H9 (cell line): ENCODE measurements around the gene OR6B1. TPM values are rescaled to one million over a fixed set of nuclear protein-coding genes. Genes with fewer than 3 reads are reported as not detected.

Experiments used
- DNase-seq: peaks from one replicate; pipeline ENCODE4 v3.0.0-alpha.2; 2017
- H2AFZ ChIP-seq: one replicate; pipeline ENCODE4 v1.6.1; 2013; ENCODE audit warnings: mild to moderate bottlenecking, low read length, control low read depth, moderate library complexity
- H2AK5ac ChIP-seq: 2 replicates; pipeline ENCODE4 v1.6.1; 2013; ENCODE audit warnings: low read length, control low read depth, mixed read lengths; ENCODE audit not compliant: insufficient read length
- H2BK120ac ChIP-seq: one replicate; pipeline ENCODE4 v1.6.1; 2013; ENCODE audit warnings: low read depth, mild to moderate bottlenecking, low read length, control low read depth, inconsistent platforms; ENCODE audit not compliant: poor library complexity, severe bottlenecking
- H2BK12ac ChIP-seq: 2 replicates; pipeline ENCODE4 v1.6.1; 2013; ENCODE audit warnings: low read length, control low read depth, mixed read lengths, low read depth; ENCODE audit not compliant: insufficient read length
- H2BK15ac ChIP-seq: 2 replicates; pipeline ENCODE4 v1.6.1; 2013; ENCODE audit warnings: low read depth, low read length, control low read depth
- H2BK20ac ChIP-seq: one replicate; pipeline ENCODE4 v1.6.1; 2013; ENCODE audit warnings: low read depth, mild to moderate bottlenecking, low read length, control low read depth, inconsistent platforms; ENCODE audit not compliant: poor library complexity, severe bottlenecking
- H2BK5ac ChIP-seq: 2 replicates; pipeline ENCODE4 v1.6.1; 2013; ENCODE audit warnings: low read length, control low read depth, mixed read lengths; ENCODE audit not compliant: insufficient read length
- H3K14ac ChIP-seq: 2 replicates; pipeline ENCODE4 v1.6.1; 2013; ENCODE audit warnings: low read length, control low read depth; ENCODE audit not compliant: insufficient read depth
- H3K18ac ChIP-seq: 2 replicates; pipeline ENCODE4 v1.6.1; 2013; ENCODE audit warnings: low read depth, mild to moderate bottlenecking, mixed read lengths, low read length, control low read depth; ENCODE audit not compliant: insufficient read length
- H3K23ac ChIP-seq: 2 replicates; pipeline ENCODE4 v1.6.1; 2013; ENCODE audit warnings: low read length, control low read depth, mixed read lengths, low read depth; ENCODE audit not compliant: insufficient read length
- H3K23me2 ChIP-seq: 2 replicates; pipeline ENCODE4 v1.6.1; 2013; ENCODE audit warnings: low read depth, mild to moderate bottlenecking, mixed read lengths, low read length, control low read depth; ENCODE audit not compliant: insufficient read length, poor library complexity, severe bottlenecking
- H3K27ac ChIP-seq: 2 replicates; pipeline ENCODE4 v1.5.1; 2013; ENCODE audit warnings: low read length, control low read depth, mixed read lengths, low read depth; ENCODE audit not compliant: insufficient read length
- H3K27me3 ChIP-seq: 2 replicates; pipeline ENCODE4 v1.6.1; 2013; ENCODE audit warnings: low read length, control low read depth, inconsistent platforms; ENCODE audit not compliant: insufficient read depth
- H3K4ac ChIP-seq: 2 replicates; pipeline ENCODE4 v1.6.1; 2013; ENCODE audit warnings: low read depth, mild to moderate bottlenecking, control low read depth, inconsistent platforms, low read length, moderate library complexity
- H3K4me1 ChIP-seq: 2 replicates; pipeline ENCODE4 v1.6.1; 2013; ENCODE audit warnings: low read length, control low read depth, inconsistent platforms; ENCODE audit not compliant: insufficient read depth
- H3K4me2 ChIP-seq: 2 replicates; pipeline ENCODE4 v1.6.1; 2013; ENCODE audit warnings: low read length, control low read depth, mixed read lengths; ENCODE audit not compliant: insufficient read length, insufficient read depth
- H3K56ac ChIP-seq: 2 replicates; pipeline ENCODE4 v1.6.1; 2013; ENCODE audit warnings: low read depth, mild to moderate bottlenecking, mixed read lengths, low read length, control low read depth; ENCODE audit not compliant: insufficient read length
- H3K79me1 ChIP-seq: 2 replicates; pipeline ENCODE4 v1.6.1; 2013; ENCODE audit warnings: low read depth, mild to moderate bottlenecking, moderate library complexity, low read length, control low read depth, inconsistent platforms; ENCODE audit not compliant: insufficient read depth, poor library complexity, severe bottlenecking
- H3K79me2 ChIP-seq: 2 replicates; pipeline ENCODE4 v1.6.1; 2013; ENCODE audit warnings: low read length, control low read depth, inconsistent platforms; ENCODE audit not compliant: insufficient read depth
- H3K9ac ChIP-seq: 2 replicates; pipeline ENCODE4 v1.6.1; 2013; ENCODE audit warnings: low read length, control low read depth, mixed read lengths; ENCODE audit not compliant: insufficient read length; ENCODE audit errors: extremely low read depth
- H3K9me3 ChIP-seq: one replicate; pipeline ENCODE4 v1.6.1; 2013; ENCODE audit warnings: low read depth, low read length, inconsistent platforms; ENCODE audit not compliant: control insufficient read depth
- H3T11ph ChIP-seq: one replicate; pipeline ENCODE4 v1.6.1; 2013; ENCODE audit warnings: mild to moderate bottlenecking, low read length, control low read depth, inconsistent platforms
- H4K20me1 ChIP-seq: one replicate; pipeline ENCODE4 v1.6.1; 2013; ENCODE audit not compliant: control insufficient read depth, insufficient read length, insufficient read depth
- H4K5ac ChIP-seq: 2 replicates; pipeline ENCODE4 v1.6.1; 2013; ENCODE audit warnings: low read depth, mild to moderate bottlenecking, mixed read lengths, low read length, control low read depth; ENCODE audit not compliant: insufficient read length
- H4K8ac ChIP-seq: replicated peaks from 2 replicates; pipeline ENCODE4 v1.6.1; 2013; ENCODE audit warnings: low read length, control low read depth, mixed read lengths, low read depth; ENCODE audit not compliant: insufficient read length
- H4K91ac ChIP-seq: 2 replicates; pipeline ENCODE4 v1.6.1; 2013; ENCODE audit warnings: low read depth, mild to moderate bottlenecking, moderate library complexity, mixed read lengths, low read length, control low read depth; ENCODE audit not compliant: insufficient read length
- H3K27ac Mint-ChIP-seq, 3 experiments: 2 replicates in 2 of 3; 3 replicates in 1 of 3; pipeline ENCODE4 v1.8.0; 2020 to 2021; ENCODE audit warnings: mixed read lengths in 3 of 3, mild to moderate bottlenecking in 1 of 3, moderate library complexity in 1 of 3
- H3K27me3 Mint-ChIP-seq: 2 replicates; pipeline ENCODE4 v1.8.0; 2021; ENCODE audit warnings: low read depth, mild to moderate bottlenecking, moderate library complexity, mixed read lengths
- H3K36me3 Mint-ChIP-seq, 3 experiments: 2 replicates in 2 of 3; 3 replicates in 1 of 3; pipeline ENCODE4 v1.8.0; 2020 to 2021; ENCODE audit warnings: low read depth in 3 of 3, mixed read lengths in 3 of 3; ENCODE audit not compliant: insufficient read depth in 1 of 3
- H3K4me1 Mint-ChIP-seq, 2 experiments: 2 replicates each; pipeline ENCODE4 v1.8.0; 2020; ENCODE audit warnings: mixed read lengths in 2 of 2
- H3K4me3 Mint-ChIP-seq, 2 experiments: 2 replicates in 1 of 2; 3 replicates in 1 of 2; pipeline ENCODE4 v1.8.0; 2020 to 2021; ENCODE audit warnings: mild to moderate bottlenecking in 2 of 2, mixed read lengths in 2 of 2, moderate library complexity in 1 of 2
- H3K9me3 Mint-ChIP-seq, 2 experiments: 2 replicates in 1 of 2; 3 replicates in 1 of 2; pipeline ENCODE4 v1.8.0; 2020; ENCODE audit warnings: mild to moderate bottlenecking in 2 of 2, mixed read lengths in 2 of 2, moderate library complexity in 1 of 2
- total RNA-seq: library from RNA; stranded (reverse); gene quantifications from 2 replicates; pipeline ENCODE4 v1.2.1, GENCODE V29; 2021
- TF ChIP-seq, protein P1 (sequence below): fragments of 200-600 bp; sonication (generic); conservative IDR thresholded peaks from 3 replicates; pipeline ENCODE4 v1.8.0; 2021; ENCODE audit warnings: antibody characterized with exemption, mild to moderate bottlenecking

The OR6B1 gene
- total RNA-seq, 1 experiment from 2014 or later: not detected

DNA sequence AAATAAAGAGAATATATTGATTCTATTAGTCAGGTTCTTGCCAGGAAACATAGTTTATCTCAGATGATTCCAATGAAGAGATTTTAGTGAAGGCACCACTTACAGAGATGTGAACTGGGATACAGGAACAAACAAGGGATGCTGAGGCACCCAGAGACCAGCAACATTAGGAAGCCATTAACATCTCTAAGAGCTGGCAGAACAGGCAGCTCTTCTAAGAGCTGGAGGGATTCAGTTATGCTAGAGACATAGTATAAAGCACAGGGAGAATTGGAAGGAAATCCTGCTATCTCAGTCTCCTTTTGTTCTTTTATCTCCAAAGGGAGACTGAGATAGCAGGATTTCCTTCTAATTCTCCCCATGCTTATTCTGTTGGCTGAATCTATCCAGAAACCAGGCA is 22.0 kb downstream of the OR6B1 start:
- Histone ChIP-seq H3K56ac (no peak overlapping the region), H2AFZ (no peak overlapping the region), H3K4me2 (no peak overlapping the region), H3T11ph (no peak overlapping the region), H3K23me2 (no peaks in the 10 kb centered on the region), H2BK20ac (no peak overlapping the region), H3K9me3 (no peaks in the 10 kb centered on the region), H4K20me1 (no peaks in the 10 kb centered on the region), H2BK12ac (no peak overlapping the region), H2BK5ac (no peak overlapping the region), H3K4ac (no peak overlapping the region), H2AK5ac (no peak overlapping the region), H2BK15ac (no peak overlapping the region), H3K9ac (no peak overlapping the region), H3K79me1 (no peaks in the 10 kb centered on the region), H2BK120ac (no peak overlapping the region), H3K4me1 (no peaks in the 10 kb centered on the region), H3K27me3 (no peaks in the 10 kb centered on the region), H3K27ac (no peak overlapping the region), H3K18ac (no peak overlapping the region), H3K79me2 (no peaks in the 10 kb centered on the region), H4K8ac (no peak overlapping the region), H3K14ac (no peak overlapping the region), H3K23ac (no peak overlapping the region), H4K5ac (no peak overlapping the region), H4K91ac (no peak overlapping the region)
- H3K4me1 Mint-ChIP-seq: peaks cover 6 to 10% of the 10 kb centered on the region in 2 experiments; a peak in 3 of 4 replicates
- no peak overlapping the region for H3K4me3 Mint-ChIP-seq
- no peaks in the 10 kb centered on the region for H3K27me3 Mint-ChIP-seq
- no peaks in the 10 kb centered on the region; a peak in 1 of 5 replicates for H3K9me3 Mint-ChIP-seq
- no peaks in the 10 kb centered on the region; a peak in 1 of 7 replicates for H3K36me3 Mint-ChIP-seq
- no peak overlapping the region; a peak in 1 of 7 replicates for H3K27ac Mint-ChIP-seq
- TF ChIP-seq, protein P1, sequence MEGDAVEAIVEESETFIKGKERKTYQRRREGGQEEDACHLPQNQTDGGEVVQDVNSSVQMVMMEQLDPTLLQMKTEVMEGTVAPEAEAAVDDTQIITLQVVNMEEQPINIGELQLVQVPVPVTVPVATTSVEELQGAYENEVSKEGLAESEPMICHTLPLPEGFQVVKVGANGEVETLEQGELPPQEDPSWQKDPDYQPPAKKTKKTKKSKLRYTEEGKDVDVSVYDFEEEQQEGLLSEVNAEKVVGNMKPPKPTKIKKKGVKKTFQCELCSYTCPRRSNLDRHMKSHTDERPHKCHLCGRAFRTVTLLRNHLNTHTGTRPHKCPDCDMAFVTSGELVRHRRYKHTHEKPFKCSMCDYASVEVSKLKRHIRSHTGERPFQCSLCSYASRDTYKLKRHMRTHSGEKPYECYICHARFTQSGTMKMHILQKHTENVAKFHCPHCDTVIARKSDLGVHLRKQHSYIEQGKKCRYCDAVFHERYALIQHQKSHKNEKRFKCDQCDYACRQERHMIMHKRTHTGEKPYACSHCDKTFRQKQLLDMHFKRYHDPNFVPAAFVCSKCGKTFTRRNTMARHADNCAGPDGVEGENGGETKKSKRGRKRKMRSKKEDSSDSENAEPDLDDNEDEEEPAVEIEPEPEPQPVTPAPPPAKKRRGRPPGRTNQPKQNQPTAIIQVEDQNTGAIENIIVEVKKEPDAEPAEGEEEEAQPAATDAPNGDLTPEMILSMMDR: no peak
- DNase-seq: no peak
